Muscle of leg (tissue), 11 donors: ENCODE data around the gene OCSTAMP. TPM values are rescaled to one million over a fixed set of nuclear protein-coding genes. Genes with fewer than 3 reads are reported as not detected.
A peak's percentile ranks its signal among the peaks of the same experiment; 100 is the strongest.

Experiments used
- DNase-seq: peaks from one replicate; pipeline ENCODE4 v3.0.0; 2013
- H3K27ac ChIP-seq: one replicate; pipeline ENCODE4 v1.5.1; 2013; ENCODE audit warnings: mild to moderate bottlenecking, low read length, control low read depth
- H3K27me3 ChIP-seq: one replicate; pipeline ENCODE4 v1.6.1; 2013; ENCODE audit warnings: low read length; ENCODE audit not compliant: control insufficient read depth, insufficient read depth
- H3K36me3 ChIP-seq: one replicate; pipeline ENCODE4 v1.6.1; 2013; ENCODE audit warnings: low read length; ENCODE audit not compliant: control insufficient read depth, insufficient read depth
- H3K4me1 ChIP-seq: one replicate; pipeline ENCODE4 v1.6.1; 2013; ENCODE audit warnings: low read length; ENCODE audit not compliant: control insufficient read depth, insufficient read depth
- H3K4me3 ChIP-seq: one replicate; pipeline ENCODE4 v1.5.1; 2013; ENCODE audit warnings: low read length, control low read depth
- H3K9me3 ChIP-seq: replicated peaks from 2 replicates; pipeline ENCODE4 v1.6.1; 2013; ENCODE audit warnings: low read depth, low read length; ENCODE audit not compliant: control insufficient read depth
- WGBS: methylation state at CpG from one replicate; pipeline ENCODE4 v1.1.5; 2013; ENCODE audit warnings: missing lambda C conversion rate; ENCODE audit not compliant: insufficient coverage; 5-methylcytosine and 5-hydroxymethylcytosine counted together
- polyA plus RNA-seq, 8 donors: library from polyadenylated mRNA; unstranded; fragments of 120-200 nt; gene quantifications; one replicate each; pipeline versions ENCODE4 v1.2.1 to v1.2.3, GENCODE V29; 2013; ENCODE audit warnings: inconsistent platforms in 1 of 8, low replicate concordance in 1 of 8; ENCODE audit not compliant: insufficient read length in 8 of 8, insufficient read depth in 1 of 8
- total RNA-seq: library from RNA; stranded (reverse); fragments of 120-200 nt; gene quantifications from one replicate; pipeline ENCODE4 v1.2.4, GENCODE V29; 2013

Gene OCSTAMP
- total and polyA plus RNA-seq, 9 donors, result not detected

DNA sequence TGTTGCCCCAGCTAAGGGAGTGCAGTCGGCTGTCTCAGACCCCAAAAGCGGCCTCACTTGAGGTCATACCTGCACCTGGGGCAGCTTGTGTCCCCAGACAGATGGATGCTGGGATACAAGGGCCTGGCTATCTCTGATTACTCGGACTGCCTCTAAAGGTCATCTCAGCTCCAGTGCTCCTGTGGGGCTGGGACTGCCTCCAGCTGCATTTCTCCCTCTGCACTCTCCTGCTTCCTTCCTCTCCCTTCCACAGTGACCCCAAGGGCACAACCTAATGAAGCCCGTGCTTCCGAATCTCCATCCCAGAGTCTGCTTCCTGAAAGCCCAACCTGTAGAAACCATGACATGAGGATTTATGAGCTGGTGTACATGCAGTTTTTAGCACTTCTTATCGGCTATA, 22.8 kb upstream of the OCSTAMP start:
- 63% methylated on average over 2 of the region's 6 CpGs for WGBS
- Histone ChIP-seq H3K27ac (no peak overlapping the region), H3K9me3 (no peaks in the 10 kb centered on the region), H3K36me3 (no peaks in the 10 kb centered on the region), H3K27me3 (no peaks in the 10 kb centered on the region), H3K4me1 (peaks cover 27% of the 10 kb centered on the region), H3K4me3 (no peak overlapping the region)
- peak; percentile 31 for DNase-seq

DNA sequence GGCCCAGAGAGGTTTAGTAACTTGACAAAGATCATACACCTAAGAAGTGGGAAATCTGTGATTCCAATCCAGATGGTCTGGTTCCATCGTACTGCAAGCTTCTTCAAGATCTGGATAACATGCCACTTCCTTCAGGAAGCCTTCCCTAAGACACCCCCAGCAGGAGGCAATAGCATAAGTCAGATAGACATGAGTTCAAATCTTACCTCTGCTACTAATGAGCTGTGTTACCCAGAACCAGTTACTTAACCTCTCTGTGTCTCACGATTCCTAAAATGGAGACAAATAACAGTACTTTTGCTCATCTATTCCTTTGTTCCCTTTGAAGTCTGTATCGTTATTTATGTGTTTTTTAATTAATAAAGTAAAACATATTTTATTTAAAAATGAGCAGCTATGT, 22.3 kb upstream of the OCSTAMP start:
- no peak overlapping the region for H3K27ac ChIP-seq
- peaks cover 27% of the 10 kb centered on the region for H3K4me1 ChIP-seq
- WGBS, result no CpG with 5 or more reads among the region's 3 CpGs
- H3K27me3 ChIP-seq, result no peaks in the 10 kb centered on the region
- H3K36me3 ChIP-seq, result no peaks in the 10 kb centered on the region
- DNase-seq, result no peak
- no peaks in the 10 kb centered on the region for H3K9me3 ChIP-seq
- H3K4me3 ChIP-seq, result no peak overlapping the region

DNA sequence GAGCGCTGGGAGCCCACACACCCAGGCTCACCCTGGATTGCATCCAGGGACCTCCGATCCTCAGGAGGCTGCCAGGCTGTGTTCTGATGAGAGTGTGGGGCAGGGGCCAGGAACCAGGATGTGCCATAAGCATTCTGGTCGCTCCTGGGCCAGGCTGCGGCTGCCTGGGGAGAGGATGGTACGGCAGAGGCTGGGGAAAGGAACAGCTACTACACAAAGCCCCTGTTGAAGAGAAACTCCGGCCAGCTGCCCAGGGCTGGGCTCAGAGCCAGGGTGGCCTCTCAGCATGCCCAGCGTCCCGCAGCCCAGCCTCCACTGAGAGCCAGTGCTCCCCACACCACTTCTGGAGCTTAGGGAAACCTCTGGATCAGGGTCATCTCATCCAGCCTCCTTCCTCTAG, 21.7 kb upstream of the OCSTAMP start:
- 56% methylated on average over 6 of the region's 8 CpGs for WGBS
- H3K27ac ChIP-seq, result peak overlapping the region; percentile 69

DNA sequence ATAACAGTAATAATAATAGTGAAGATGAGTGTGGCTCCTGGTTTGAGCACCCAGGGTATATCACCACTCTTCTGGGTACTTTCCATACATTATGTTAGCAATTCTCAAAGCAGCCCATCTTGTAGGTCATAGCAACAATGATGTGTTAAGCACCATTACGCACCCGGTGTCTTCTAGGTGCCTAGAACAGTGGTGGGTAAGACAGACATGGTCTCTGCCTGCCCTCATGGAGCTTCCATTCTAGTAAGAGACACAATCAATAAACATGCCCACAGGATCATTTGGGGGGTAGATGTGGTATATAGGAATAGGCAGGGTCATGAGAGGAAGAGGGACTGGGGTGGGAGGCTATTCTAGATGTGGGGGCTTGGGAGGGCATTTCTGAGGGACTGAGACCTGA, 21.0 kb upstream of the OCSTAMP start:
- Histone ChIP-seq H3K4me1 (peaks cover 27% of the 10 kb centered on the region), H3K9me3 (no peaks in the 10 kb centered on the region), H3K27ac (no peak overlapping the region), H3K27me3 (no peaks in the 10 kb centered on the region), H3K4me3 (no peak overlapping the region), H3K36me3 (no peaks in the 10 kb centered on the region)
- no CpG with 5 or more reads among the region's 2 CpGs for WGBS
- DNase-seq, result no peak

More for the DNA sequence above, 21.7 kb upstream of the OCSTAMP start:
- Histone ChIP-seq H3K36me3 (no peaks in the 10 kb centered on the region), H3K4me1 (peaks cover 27% of the 10 kb centered on the region), H3K27me3 (no peaks in the 10 kb centered on the region), H3K4me3 (no peak overlapping the region), H3K9me3 (no peaks in the 10 kb centered on the region)
- DNase-seq, result peak; percentile 74

DNA sequence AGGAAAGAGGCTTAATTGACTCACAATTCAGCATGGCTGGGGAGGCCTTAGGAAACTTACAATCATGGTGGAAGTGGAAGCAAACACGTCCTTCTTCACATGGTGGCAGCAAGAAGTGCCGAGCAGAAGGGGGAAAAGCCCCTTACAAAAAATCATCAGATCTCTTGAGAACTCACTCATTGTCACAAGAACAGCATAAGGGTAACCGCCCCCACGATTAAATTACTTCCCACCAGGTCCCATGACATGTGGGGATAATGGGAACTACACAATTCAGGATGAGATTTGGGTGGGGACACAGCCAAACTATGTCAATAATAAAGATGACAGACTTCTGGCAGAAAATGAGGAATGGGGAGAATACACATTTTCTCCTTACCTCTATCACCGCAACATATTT, 20.5 kb upstream of the OCSTAMP start:
- H3K4me1 ChIP-seq, result peaks cover 27% of the 10 kb centered on the region
- H3K36me3 ChIP-seq, result no peaks in the 10 kb centered on the region
- H3K27me3 ChIP-seq, result no peaks in the 10 kb centered on the region
- no CpG with 5 or more reads among the region's 5 CpGs for WGBS
- no peak overlapping the region for H3K4me3 ChIP-seq
- H3K9me3 ChIP-seq, result no peaks in the 10 kb centered on the region
- DNase-seq, result no peak
- no peak overlapping the region for H3K27ac ChIP-seq

DNA sequence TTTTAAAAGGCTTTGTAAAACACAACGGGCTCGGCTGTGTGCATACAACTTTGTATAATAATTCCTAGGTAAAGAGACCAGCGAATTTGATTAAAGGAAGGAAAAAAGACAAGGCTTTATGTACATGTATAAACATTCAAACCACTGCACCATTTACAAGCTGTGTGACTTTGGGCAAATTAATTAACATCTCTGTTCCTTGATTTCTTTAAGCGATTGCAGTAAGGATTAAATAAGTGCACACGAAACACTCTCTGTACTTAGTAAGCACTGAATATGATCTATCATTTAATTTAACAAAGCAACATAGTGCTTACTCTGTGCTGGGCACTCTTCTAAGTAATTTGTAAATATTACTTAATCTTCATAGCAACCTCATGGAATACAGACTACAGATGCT, 19.5 kb upstream of the OCSTAMP start:
- no peaks in the 10 kb centered on the region for H3K27me3 ChIP-seq
- no peak overlapping the region for H3K4me3 ChIP-seq
- peaks cover 27% of the 10 kb centered on the region for H3K4me1 ChIP-seq
- no peaks in the 10 kb centered on the region for H3K9me3 ChIP-seq
- no peak overlapping the region for H3K27ac ChIP-seq
- WGBS, result no CpG with 5 or more reads among the region's 5 CpGs
- DNase-seq, result no peak
- H3K36me3 ChIP-seq, result no peaks in the 10 kb centered on the region

DNA sequence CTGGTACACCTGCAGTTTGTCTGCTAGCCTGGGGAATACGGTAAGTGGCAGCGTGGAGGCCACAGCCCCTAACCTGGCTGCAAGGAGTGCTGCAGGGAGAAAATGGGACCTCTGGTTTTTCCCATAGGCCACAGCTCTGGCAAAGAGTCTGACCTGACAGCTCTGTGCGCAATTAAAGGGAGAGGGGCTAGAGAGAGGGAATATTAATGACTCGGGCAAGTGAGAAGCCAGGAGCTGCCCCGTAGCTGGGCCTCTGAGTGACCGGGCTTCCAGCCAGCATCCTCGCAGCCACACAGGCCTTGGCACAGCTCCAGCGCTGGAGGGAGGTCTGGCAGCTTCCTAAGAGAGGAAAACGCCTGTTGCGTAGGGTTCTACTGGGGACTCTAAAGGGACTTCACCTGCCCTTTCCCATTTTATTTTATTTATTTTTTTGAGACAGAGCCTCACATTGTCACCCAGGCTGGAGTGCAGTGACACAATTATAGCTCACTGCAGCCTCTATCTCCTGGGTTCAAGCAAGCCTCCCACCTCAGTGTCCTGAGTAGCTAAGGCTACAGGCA, 18.2 kb upstream of the OCSTAMP start:
- no peaks in the 10 kb centered on the region for H3K36me3 ChIP-seq
- peak overlapping the region; percentile 76 for H3K27ac ChIP-seq
- peak; percentile 94 for DNase-seq
- H3K9me3 ChIP-seq, result no peaks in the 10 kb centered on the region
- no peak overlapping the region for H3K4me3 ChIP-seq
- H3K27me3 ChIP-seq, result no peaks in the 10 kb centered on the region
- H3K4me1 ChIP-seq, result peaks cover 31% of the 10 kb centered on the region
- WGBS, result 14% methylated on average over 6 of the region's 10 CpGs

DNA sequence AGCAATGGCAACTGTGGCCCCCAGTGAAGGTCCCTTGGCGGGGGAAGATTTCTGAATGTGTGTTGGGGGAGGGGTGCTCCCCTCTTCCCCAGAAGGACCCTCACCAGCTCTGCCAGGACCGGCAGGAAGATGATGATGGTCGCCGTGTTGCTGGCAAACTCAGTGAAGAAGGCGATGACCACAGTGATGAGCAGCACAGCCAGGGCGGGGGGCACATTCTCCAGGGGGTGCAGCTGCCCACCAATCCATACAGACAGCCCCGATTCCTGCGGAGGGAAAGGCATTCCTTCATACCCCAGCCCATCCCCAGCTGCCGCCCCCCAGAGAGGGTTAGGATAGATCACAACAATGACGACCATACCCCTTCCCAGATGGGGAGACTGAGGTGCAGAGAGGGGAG, 15.7 kb upstream of the OCSTAMP start:
- Histone ChIP-seq H3K9me3 (no peaks in the 10 kb centered on the region), H3K4me3 (no peak overlapping the region), H3K27ac (no peak overlapping the region), H3K27me3 (no peaks in the 10 kb centered on the region), H3K36me3 (no peaks in the 10 kb centered on the region), H3K4me1 (peaks cover 34% of the 10 kb centered on the region)
- DNase-seq, result no peak
- WGBS, result 73% methylated on average over 2 of the region's 10 CpGs

DNA sequence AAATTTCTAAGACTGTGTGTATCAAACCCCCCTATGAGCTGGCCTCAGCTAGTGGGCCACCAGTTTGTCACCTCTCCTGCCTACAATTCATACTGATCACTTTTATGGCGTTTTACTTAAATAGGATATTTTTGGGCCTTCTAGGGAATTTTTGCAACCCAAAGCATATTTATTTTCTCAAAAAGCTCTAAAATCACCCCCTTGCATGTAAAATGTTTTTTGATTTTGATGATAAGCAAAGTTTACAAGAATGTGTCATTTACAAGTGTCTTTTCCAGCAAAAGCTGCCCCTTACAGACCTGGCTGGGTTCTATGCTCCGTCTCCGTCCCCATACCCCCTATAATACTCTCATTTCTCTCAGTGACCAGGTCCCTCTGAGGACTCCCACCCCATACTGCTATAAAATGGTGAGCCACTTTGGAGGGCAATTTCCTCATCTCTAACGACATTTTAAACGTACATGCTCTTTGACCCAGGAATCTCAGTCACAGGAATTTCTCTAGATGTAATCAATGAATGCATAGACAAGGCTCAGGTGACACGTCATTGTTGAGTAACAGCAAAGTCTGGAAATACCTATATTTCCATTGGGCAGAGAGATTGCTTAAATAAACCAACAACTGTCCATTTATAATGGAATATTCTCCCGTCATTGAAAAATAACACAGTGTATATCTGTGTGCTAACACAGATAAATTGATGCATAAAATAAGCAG, 13.9 kb upstream of the OCSTAMP start:
- Histone ChIP-seq H3K4me3 (no peak overlapping the region), H3K4me1 (peaks cover 34% of the 10 kb centered on the region), H3K9me3 (no peaks in the 10 kb centered on the region), H3K27me3 (no peaks in the 10 kb centered on the region), H3K27ac (no peak overlapping the region), H3K36me3 (no peaks in the 10 kb centered on the region)
- no peak for DNase-seq
- 81% methylated on average over 2 of the region's 7 CpGs for WGBS

DNA sequence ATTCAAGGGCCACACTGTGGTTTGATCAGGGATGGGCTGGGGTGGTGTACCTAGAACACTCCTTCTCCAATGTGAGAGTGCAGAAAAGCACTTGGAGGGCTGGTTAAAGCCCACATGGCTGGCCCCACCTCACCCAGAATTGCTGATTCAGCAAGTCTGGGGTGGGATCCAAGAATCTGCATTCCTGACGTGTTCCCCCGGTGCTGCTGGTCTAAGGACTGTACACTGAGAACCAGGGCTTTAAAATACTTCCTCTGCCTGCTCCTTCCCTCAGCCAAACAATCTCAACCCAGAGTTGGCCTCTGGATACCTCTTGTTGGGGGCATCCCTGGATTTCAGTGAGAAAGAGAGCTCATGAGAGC, 13.4 kb upstream of the OCSTAMP start:
- Histone ChIP-seq H3K36me3 (no peaks in the 10 kb centered on the region), H3K4me1 (peaks cover 34% of the 10 kb centered on the region), H3K4me3 (no peak overlapping the region), H3K27me3 (no peaks in the 10 kb centered on the region), H3K27ac (no peak overlapping the region), H3K9me3 (no peaks in the 10 kb centered on the region)
- DNase-seq, result no peak
- WGBS, result no CpG with 5 or more reads among the region's 2 CpGs
